ENCODE data around the gene TIAM2. TPM values are rescaled to one million over a fixed set of nuclear protein-coding genes. Genes with fewer than 3 reads are reported as not detected.

The TIAM2 gene
- total and polyA plus RNA-seq, 9 of the 15 experiments (the other 6 are each of a cell fraction or from before 2014, with no cell fraction given) = 0.73 to 6.5 (median 4.3) TPM

DNA sequence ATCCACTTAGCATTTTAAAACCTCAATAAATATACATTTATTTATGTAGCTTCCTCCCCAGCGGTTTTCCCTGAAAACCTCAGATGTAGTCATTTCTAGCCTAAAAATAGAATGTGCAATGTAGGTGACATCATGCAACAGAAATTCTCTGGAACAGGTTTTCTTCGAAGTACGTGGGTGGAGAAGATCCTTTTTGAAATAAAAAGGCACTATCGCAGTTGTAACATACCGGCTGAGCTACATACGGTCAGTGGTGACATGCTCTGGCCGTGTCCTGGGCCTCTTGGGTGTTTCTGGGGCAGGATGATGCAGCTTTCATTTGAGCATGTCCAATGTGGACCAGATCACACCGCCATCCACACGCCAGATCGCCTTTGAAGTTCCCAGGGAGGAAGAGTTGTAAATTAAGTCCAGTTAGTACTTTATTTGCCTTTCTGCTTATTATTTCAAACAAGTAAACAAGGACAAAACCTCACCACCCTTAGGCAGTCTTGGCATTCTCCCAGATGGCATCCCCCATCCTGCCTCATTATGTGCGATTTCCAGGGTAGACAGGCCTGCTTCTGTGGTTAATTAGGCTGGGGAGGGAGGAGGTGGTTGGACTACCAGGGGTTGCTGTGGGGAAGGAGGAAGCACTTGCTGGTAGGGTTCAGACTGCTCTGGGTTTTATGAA, 159.2 kb downstream of the TIAM2 start (continued):
- TF ChIP-seq, protein P1, sequence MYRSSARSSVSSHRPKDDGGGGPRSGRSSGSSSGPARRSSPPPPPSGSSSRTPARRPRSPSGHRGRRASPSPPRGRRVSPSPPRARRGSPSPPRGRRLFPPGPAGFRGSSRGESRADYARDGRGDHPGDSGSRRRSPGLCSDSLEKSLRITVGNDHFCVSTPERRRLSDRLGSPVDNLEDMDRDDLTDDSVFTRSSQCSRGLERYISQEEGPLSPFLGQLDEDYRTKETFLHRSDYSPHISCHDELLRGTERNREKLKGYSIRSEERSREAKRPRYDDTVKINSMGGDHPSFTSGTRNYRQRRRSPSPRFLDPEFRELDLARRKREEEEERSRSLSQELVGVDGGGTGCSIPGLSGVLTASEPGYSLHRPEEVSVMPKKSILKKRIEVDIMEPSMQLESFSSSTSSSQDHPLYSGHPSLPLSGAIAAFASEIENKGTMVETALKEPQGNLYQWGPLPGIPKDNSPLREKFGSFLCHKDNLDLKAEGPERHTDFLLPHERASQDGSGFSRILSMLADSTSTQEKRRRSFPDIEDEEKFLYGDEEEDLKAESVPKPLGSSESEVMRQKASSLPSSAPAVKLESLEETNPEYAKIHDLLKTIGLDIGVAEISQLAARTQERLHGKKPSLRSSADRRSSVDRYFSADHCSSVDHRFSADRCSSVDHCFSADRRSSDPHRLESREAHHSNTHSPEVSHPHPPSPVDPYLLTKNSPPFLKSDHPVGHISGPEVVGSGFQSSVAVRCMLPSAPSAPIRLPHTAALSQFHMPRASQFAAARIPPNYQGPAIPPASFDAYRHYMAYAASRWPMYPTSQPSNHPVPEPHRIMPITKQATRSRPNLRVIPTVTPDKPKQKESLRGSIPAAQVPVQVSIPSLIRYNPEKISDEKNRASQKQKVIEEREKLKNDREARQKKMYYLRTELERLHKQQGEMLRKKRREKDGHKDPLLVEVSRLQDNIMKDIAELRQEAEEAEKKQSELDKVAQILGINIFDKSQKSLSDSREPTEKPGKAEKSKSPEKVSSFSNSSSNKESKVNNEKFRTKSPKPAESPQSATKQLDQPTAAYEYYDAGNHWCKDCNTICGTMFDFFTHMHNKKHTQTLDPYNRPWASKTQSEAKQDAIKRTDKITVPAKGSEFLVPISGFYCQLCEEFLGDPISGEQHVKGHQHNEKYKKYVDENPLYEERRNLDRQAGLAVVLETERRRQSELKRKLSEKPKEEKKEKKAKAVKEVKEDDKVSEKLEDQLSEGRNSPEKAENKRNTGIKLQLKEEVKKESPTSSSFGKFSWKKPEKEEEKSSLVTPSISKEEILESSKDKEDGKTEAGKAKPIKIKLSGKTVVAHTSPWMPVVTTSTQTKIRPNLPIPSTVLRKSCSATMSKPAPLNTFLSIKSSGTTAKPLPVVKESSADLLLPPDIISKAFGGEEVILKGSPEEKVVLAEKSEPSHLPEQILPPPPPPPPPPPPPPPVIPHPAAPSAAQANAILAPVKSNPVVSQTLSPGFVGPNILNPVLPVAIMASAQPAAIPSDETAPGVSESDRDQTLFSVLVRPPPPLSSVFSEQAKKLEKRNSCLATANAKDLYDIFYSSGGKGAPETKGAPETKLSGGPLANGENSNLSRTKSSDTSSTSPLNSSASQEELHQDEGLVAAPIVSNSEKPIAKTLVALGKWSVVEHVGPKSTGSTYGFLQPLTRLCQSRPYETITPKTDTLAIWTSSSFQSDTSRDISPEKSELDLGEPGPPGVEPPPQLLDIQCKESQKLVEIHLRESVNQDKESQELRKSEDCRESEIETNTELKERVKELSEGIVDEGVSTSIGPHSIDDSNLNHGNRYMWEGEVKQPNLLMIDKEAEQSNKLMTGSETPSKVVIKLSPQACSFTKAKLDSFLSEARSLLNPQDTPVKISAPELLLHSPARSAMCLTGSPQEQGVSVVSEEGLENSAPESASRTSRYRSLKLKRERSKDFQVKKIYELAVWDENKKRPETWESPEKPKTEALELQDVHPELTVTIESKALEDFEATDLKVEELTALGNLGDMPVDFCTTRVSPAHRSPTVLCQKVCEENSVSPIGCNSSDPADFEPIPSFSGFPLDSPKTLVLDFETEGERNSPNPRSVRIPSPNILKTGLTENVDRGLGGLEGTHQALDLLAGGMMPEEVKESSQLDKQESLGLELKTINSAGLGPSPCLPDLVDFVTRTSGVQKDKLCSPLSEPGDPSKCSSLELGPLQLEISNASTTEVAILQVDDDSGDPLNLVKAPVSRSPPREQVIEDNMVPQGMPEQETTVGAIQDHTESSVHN (IDR thresholded peaks at IDR 0.05; ENCODE audit: borderline replicate concordance in 1 of 2, low read depth in 1 of 2) = peak in 1 of 2 experiments; percentile 66; a peak in 2 of 4 replicates
- TF ChIP-seq EGR1 (conservative IDR thresholded peaks at IDR 0.05) (peak; percentile 97), SMARCE1 (IDR thresholded peaks at IDR 0.05) (peak; percentile 64)

All from K562 (cell line).